ENCODE measurements around the gene KCNE1. TPM values are rescaled to one million over a fixed set of nuclear protein-coding genes. Genes with fewer than 3 reads are reported as not detected.

The KCNE1 gene
- total RNA-seq, 4 donors from 2014 or later, result 0.82 to 2.3 (median 0.83) TPM; not detected in 1

DNA sequence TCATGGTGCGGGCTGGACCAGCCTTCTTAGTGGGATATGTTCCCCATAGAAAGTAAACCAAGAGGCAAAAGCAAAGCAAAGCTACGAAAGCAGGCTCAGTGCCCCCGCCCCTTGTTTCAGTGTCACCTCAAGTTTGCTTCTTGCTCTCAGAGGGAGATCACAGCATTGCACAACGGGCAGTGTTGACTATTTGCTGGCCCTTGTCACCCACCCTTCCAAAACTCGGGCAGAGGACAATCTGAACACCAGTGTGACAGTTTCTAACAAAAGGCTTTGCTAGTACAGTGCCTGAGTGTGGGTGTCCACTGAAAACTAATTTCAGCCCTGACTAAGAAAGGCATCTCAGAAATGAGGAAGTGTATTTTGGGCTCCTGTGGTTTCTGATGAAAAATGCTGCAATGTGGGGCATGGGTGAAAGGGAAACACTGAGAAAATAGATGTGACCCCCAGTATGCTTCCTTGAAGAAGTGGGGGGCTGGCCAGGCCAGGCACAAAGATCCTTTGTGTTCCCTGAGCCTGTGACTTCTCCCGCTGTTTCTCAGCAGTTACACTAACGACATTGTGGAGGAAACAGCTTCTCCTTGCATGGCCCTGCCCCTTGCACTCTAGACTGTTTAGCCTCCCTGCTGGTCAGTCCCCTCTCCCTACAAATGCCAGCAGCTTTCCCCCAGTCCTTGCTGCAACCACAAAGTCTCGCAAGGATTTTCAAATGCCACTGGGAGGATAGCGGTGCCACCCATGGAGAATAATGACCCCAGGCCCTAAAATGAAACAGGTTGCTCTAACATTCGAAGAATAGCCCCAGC is 33.3 kb upstream of the KCNE1 start:
- Histone ChIP-seq H3K4me3 (peak overlapping the region in 1 of 4 donors; percentile 15), H3K27me3 (no peaks in the 10 kb centered on the region), H3K27ac (peak overlapping the region; percentile 15 to 76 (median 64)), H3K4me1 (peaks cover 8 to 19% (median 10%) of the 10 kb centered on the region in 3 donors), H3K36me3 (no peaks in the 10 kb centered on the region), H3K9me3 (no peaks in the 10 kb centered on the region)
- TF ChIP-seq CTCF (IDR thresholded peaks at IDR 0.05), result no peak
- TF ChIP-seq POLR2A (IDR thresholded peaks at IDR 0.05), result no peak
- intact Hi-C loops (cut with DNase I), result no loop called here
- no peak for DNase-seq
- 59 to 72% methylated on average over 8 to 9 of the region's 10 CpGs for WGBS, 2 donors

GRCh38 chr21:34544032-34544496 is 32.1 kb upstream of the KCNE1 start:
- WGBS, 2 donors, result 80 to 86% methylated on average over 6 to 7 of the region's 7 CpGs

GRCh38 chr21:34543017-34543416 is 31.0 kb upstream of the KCNE1 start:
- TF ChIP-seq POLR2A (IDR thresholded peaks at IDR 0.05) (no peak), CTCF (IDR thresholded peaks at IDR 0.05) (no peak)
- Histone ChIP-seq H3K4me3 (no peak overlapping the region), H3K4me1 (peaks cover 8 to 19% (median 10%) of the 10 kb centered on the region in 3 donors), H3K27ac (no peak overlapping the region), H3K27me3 (no peaks in the 10 kb centered on the region), H3K36me3 (no peaks in the 10 kb centered on the region), H3K9me3 (no peaks in the 10 kb centered on the region)
- DNase-seq, result no peak
- 82 to 89% methylated on average over 3 of the region's 3 CpGs for WGBS, 2 donors
- intact Hi-C loops (cut with DNase I), result no loop called here

More at GRCh38 chr21:34544032-34544496, 32.1 kb upstream of the KCNE1 start:
- Histone ChIP-seq H3K4me1 (peaks cover 8 to 19% (median 10%) of the 10 kb centered on the region in 3 donors), H3K9me3 (no peaks in the 10 kb centered on the region), H3K27ac (peak overlapping the region in 3 of 4 donors; percentile 16 to 70 (median 58)), H3K27me3 (no peaks in the 10 kb centered on the region), H3K4me3 (no peak overlapping the region), H3K36me3 (no peaks in the 10 kb centered on the region)
- TF ChIP-seq POLR2A (IDR thresholded peaks at IDR 0.05) (no peak), CTCF (IDR thresholded peaks at IDR 0.05) (peak in 5 of 6 experiments; percentile 53 to 84 (median 68))
- DNase-seq, result no peak
- intact Hi-C loops (cut with DNase I), result no loop called here

DNA sequence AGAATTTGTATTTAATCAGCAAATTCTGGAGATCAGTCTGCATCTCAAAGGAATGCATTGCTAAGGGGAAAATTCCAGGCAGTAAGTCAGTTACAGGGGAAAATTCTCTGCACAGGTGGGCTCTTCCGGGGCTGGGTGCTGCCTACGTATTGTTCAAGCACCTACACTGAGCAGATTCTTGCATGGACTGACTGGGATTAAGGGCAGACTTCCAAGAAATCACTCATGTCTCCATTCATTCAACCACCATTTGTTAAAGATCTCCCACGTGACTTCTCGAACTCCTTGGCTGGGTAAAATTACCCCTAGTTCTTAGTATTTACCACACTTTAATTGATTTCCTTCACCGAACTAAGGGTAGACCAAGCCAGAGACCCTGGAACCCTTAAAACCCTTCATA is 28.2 kb upstream of the KCNE1 start:
- Histone ChIP-seq H3K4me3 (no peak overlapping the region), H3K27me3 (no peaks in the 10 kb centered on the region), H3K36me3 (no peaks in the 10 kb centered on the region), H3K27ac (no peak overlapping the region), H3K4me1 (peaks cover 2 to 9% (median 6%) of the 10 kb centered on the region in 3 donors), H3K9me3 (no peaks in the 10 kb centered on the region)
- 61 to 67% methylated on average over 5 of the region's 5 CpGs for WGBS, 2 donors
- intact Hi-C loops (cut with DNase I), result no loop called here
- TF ChIP-seq CTCF (IDR thresholded peaks at IDR 0.05), result no peak
- no peak for TF ChIP-seq POLR2A (IDR thresholded peaks at IDR 0.05)
- no peak for DNase-seq

DNA sequence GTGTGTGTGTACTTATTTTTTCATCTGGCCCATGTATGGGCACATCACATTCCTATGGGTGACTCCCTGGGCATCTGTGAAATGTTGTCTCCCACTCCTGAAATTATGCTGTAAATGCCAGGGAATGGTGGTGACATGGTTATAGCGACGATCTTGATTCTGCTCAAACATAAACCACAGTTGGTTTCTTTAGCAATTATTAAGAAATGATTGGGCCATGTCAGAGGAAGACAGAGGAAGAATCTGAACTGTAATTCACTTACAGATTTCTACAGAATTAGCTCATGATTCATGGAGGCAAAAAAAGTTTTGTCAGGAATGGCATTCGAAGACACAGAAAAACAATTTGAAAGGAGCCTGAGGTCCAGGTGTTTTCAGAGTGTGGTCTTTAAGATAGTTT is 25.8 kb upstream of the KCNE1 start:
- Histone ChIP-seq H3K4me1 (no peaks in the 10 kb centered on the region), H3K4me3 (no peak overlapping the region), H3K27me3 (no peaks in the 10 kb centered on the region), H3K36me3 (no peaks in the 10 kb centered on the region), H3K27ac (no peak overlapping the region), H3K9me3 (no peaks in the 10 kb centered on the region)
- intact Hi-C loops (cut with DNase I), result no loop called here
- TF ChIP-seq CTCF (IDR thresholded peaks at IDR 0.05) (no peak), POLR2A (IDR thresholded peaks at IDR 0.05) (no peak)
- 78 to 88% methylated on average over 3 of the region's 3 CpGs for WGBS, 2 donors
- DNase-seq, result no peak
